Mesodermal cell (in vitro differentiated cells): ENCODE measurements around the gene TNFAIP8L2.
"Not testable (repeated sequence)": the region's sequence is repeated elsewhere in the genome, so short reads cannot be mapped to it uniquely, and the experiment has no call there.

Source experiments
- H3K27ac ChIP-seq: 2 replicates; pipeline ENCODE4 v1.7.0; 2013; ENCODE audit warnings: mild to moderate bottlenecking, low read depth, low read length, moderate library complexity; ENCODE audit not compliant: severe bottlenecking
- H3K36me3 ChIP-seq: 2 replicates; pipeline ENCODE4 v1.7.1; 2013; ENCODE audit warnings: mild to moderate bottlenecking, low read length, moderate library complexity; ENCODE audit not compliant: control insufficient read depth, insufficient read depth
- H3K4me1 ChIP-seq: one replicate; pipeline ENCODE4 v1.7.1; 2013; ENCODE audit warnings: mild to moderate bottlenecking, low read length; ENCODE audit not compliant: insufficient read depth, control insufficient read depth, poor library complexity, severe bottlenecking
- H3K4me3 ChIP-seq: 2 replicates; pipeline ENCODE4 v1.7.0; 2013; ENCODE audit warnings: low read length, control low read depth, mild to moderate bottlenecking; ENCODE audit not compliant: insufficient read depth, poor library complexity, severe bottlenecking; ENCODE audit errors: extremely low read depth
- H3K9me3 ChIP-seq: 2 replicates; pipeline ENCODE4 v1.7.1; 2013; ENCODE audit warnings: mild to moderate bottlenecking, low read length, moderate library complexity; ENCODE audit not compliant: control insufficient read depth
- WGBS, 2 experiments: methylation state at CpG; one replicate each; pipeline ENCODE4 v1.1.5; 2013; ENCODE audit warnings: missing lambda C conversion rate in 2 of 2; ENCODE audit not compliant: insufficient coverage in 2 of 2; 5-methylcytosine and 5-hydroxymethylcytosine counted together

TNFAIP8L2 gene

DNA sequence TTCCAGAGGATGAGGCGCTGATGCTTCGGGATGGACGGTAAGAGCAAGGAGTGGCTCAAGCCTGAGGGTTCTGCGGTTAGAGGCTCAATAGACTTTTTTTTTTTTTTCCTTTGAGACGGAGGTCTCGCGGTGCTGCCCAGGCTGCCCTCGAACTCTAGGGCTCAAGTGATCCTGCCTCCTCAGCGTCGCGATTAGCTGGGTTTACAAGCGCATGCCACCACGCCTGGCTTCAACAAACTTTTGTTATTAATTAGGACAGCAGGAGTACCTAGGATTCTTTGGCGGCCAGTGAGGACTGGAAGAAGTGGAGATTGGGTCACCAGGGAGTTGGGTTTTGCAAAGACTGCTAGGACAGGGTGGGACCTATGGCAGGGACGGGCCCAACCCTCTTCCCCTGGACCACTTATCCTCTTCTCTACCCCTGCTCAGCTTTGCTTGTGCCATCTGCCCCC lies 10.1 kb downstream of the TNFAIP8L2 start:
- Histone ChIP-seq H3K36me3 (peaks cover 32% of the 10 kb centered on the region), H3K27ac (peak overlapping the region; percentile 77), H3K4me1 (peaks cover 3% of the 10 kb centered on the region), H3K9me3 (no peaks in the 10 kb centered on the region), H3K4me3 (peak overlapping the region; percentile 67)
- 1 to 13% methylated on average over 13 to 14 of the region's 15 CpGs for WGBS, 2 experiments

- Histone ChIP-seq H3K4me1 (peaks cover 3% of the 10 kb centered on the region), H3K4me3 (peak overlapping the region; percentile 67), H3K36me3 (peaks cover 27% of the 10 kb centered on the region), H3K9me3 (no peaks in the 10 kb centered on the region), H3K27ac (no peak overlapping the region)
- 93% methylated on average over 3 of the region's 6 CpGs; no CpG with 5 or more reads in 1 of the 2 experiments for WGBS, 2 experiments
Measured at GRCh38 chr1:151167116-151167515, 10.7 kb downstream of the TNFAIP8L2 start.

GRCh38 chr1:151171190-151171589 lies 14.7 kb downstream of the TNFAIP8L2 start:
- Histone ChIP-seq H3K4me3 (no peak overlapping the region), H3K9me3 (no peaks in the 10 kb centered on the region), H3K27ac (no peak overlapping the region), H3K36me3 (peaks cover 53% of the 10 kb centered on the region), H3K4me1 (peaks cover 3% of the 10 kb centered on the region)
- 98 to 100% methylated on average over 1 to 3 of the region's 5 CpGs for WGBS, 2 experiments

DNA sequence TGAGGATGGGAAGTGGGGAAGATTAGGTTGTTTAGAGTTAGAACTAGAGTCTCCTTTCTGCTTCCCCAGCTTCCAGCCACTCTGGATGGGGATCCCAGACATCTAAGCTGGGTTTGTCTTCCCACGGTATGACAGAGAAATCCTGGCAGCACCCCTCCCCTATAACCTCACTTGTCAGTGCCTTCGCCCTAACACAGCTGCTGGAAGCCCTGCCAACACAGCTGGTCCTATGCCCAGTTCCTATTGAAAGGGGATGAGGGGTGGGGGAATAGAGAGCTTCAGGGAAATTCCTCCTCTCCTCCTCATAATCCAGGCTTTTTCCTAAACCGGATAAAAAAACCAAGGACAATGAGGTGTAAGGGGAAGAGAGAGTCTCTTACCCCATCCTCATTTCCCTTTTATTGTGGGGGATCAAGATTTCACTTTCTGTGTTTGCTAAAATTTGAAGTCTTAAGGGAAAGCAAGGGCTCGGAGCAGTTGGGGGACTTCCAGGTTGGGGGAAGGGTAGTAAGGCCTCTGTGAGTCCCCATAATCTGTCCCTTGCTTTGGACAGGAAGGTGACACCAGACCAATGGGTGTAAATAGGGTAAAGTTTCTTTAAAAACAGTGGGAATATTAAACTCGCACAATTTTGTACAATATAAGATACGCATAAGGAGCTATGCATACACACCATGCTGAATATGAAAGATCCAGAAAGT lies 18.7 kb downstream of the TNFAIP8L2 start:
- no peak overlapping the region for H3K4me3 ChIP-seq
- no peaks in the 10 kb centered on the region for H3K4me1 ChIP-seq
- H3K27ac ChIP-seq, result no peak overlapping the region
- no peaks in the 10 kb centered on the region for H3K9me3 ChIP-seq
- peaks cover 76% of the 10 kb centered on the region for H3K36me3 ChIP-seq
- 90 to 100% methylated on average over 2 to 3 of the region's 6 CpGs for WGBS, 2 experiments

GRCh38 chr1:151175863-151176262 lies 19.4 kb downstream of the TNFAIP8L2 start, which contains the start of gene TMOD4:
TSS of gene TMOD4 (minus strand) at chr1:151175981. CDS start at chr1:151174875, 1,106 bp downstream.
- Histone ChIP-seq H3K4me1 (no peaks in the 10 kb centered on the region), H3K4me3 (no peak within 1 kb of the TSS), H3K27ac (no peak within 1 kb of the TSS), H3K9me3 (no peaks in the 10 kb centered on the region), H3K36me3 (peaks cover 76% of the 10 kb centered on the region)
- WGBS, 2 experiments, result 80 to 100% methylated on average over 1 to 2 of the region's 4 CpGs

DNA sequence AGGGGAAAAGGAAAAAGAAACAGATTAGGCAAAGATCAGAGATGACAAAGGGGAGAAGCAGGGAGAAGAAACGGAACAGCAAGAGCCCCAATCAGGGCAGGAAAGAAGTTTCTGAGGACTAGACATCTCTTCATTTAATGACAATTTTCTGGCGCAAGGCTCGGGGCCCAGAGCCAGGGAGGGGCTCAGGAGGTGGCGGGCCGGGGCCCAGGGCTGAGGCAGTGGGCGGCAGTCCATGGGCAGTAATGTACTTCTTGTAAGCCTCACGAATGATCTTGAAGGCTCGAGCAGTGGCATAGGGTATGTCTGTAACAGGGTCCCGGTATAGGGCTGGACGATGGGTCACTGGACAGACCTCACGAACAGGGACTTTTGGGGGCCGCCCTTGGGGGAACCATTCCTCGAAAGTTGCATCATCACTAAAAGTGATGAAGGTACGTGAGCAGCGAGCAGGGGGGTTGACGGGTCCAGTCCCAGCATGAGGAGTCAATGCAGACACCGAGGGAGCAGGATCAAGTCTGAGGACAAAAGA lies 20.1 kb downstream of the TNFAIP8L2 start:
- Histone ChIP-seq H3K4me3 (no peak overlapping the region), H3K27ac (no peak overlapping the region), H3K9me3 (no peaks in the 10 kb centered on the region), H3K36me3 (peaks cover 78% of the 10 kb centered on the region), H3K4me1 (no peaks in the 10 kb centered on the region)
- WGBS, 2 experiments, result 93 to 97% methylated on average over 17 of the region's 17 CpGs

- 95 to 98% methylated on average over 5 of the region's 10 CpGs for WGBS, 2 experiments
- no peak overlapping the region for H3K4me3 ChIP-seq
- H3K27ac ChIP-seq, result no peak overlapping the region
- H3K4me1 ChIP-seq, result no peaks in the 10 kb centered on the region
- no peaks in the 10 kb centered on the region for H3K9me3 ChIP-seq
- H3K36me3 ChIP-seq, result peaks cover 67% of the 10 kb centered on the region
Measured at GRCh38 chr1:151184211-151184610, 27.8 kb downstream of the TNFAIP8L2 start.

DNA sequence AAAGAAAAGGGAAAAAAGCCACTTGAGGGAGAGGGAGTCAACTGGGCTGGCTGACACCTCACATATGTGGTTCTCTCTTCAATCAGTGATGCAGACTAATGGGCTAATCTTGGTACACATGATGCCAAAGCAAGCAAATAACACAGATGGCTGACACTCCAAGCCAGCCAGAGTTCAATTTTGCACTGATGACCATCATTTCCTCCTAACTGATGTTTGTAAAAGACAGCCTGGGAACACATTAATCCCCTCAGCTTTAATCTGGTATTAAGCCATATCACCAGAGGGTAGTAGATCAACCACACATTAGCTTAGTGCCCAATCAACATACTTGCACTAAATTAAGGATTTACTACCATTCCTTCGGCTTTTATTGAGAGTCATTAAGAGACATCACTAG lies 30.8 kb downstream of the TNFAIP8L2 start:
- no peaks in the 10 kb centered on the region for H3K9me3 ChIP-seq
- H3K4me1 ChIP-seq, result no peaks in the 10 kb centered on the region
- no peak overlapping the region for H3K4me3 ChIP-seq
- no CpG with 5 or more reads among the region's 1 CpG for WGBS, 2 experiments
- no peak overlapping the region for H3K27ac ChIP-seq
- H3K36me3 ChIP-seq, result peaks cover 39% of the 10 kb centered on the region

GRCh38 chr1:151188667-151189066 lies 32.2 kb downstream of the TNFAIP8L2 start:
- not testable (repeated sequence) for H3K4me1 ChIP-seq, H3K9me3 ChIP-seq, H3K27ac ChIP-seq
- 91 to 95% methylated on average over 5 to 7 of the region's 8 CpGs for WGBS, 2 experiments
- Histone ChIP-seq H3K4me3 (peak overlapping the region; percentile 73), H3K36me3 (peaks cover 24% of the 10 kb centered on the region)

DNA sequence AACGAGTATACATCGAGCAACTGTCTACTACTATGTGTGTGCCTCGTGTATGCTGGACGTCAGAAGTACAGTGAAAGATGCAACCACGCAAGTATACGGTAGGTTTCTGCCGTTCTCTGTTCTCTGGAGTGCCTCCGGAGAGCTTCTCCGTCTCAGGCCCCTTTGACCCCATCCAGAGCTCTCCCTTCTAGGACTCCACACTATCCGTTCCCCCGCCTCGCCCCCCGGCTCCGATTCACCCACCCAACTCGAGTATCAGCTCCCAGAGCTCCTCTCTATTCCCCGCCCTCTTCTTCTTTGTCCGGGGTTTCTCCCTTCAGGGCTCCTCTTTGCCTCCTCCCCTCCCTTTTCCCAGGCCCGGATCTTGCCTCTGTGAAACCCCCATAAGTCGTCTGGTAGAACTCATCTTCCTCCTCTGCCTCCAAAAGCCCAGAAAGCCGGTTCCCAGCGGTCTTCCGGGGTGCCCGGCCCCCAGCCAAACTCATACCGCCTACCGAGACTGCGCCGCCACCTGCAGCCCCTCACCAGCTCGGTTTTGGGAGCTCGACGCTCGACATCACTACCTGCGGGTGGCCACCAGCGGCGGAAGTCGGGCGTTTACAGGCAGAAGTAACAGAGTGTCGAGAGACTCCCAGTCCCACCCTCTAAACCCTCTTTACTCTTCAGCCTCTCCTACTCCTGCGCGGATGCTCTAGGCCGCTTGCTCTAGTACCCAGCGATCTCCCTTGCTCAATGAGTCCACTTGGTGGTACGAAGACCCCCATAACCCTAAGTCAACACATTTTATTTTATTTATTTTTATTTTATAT lies 33.4 kb downstream of the TNFAIP8L2 start, which contains the start of gene VPS72:
Gene VPS72, minus strand, starts transcription at position 561 of the 809 bp plus-strand sequence. Its CDS starts 76 bp downstream, at position 485.
- WGBS, 2 experiments, result 0% methylated on average over 32 to 35 of the region's 42 CpGs
- no peaks in the 10 kb centered on the region for H3K4me1 ChIP-seq
- H3K9me3 ChIP-seq, result no peaks in the 10 kb centered on the region
- H3K27ac ChIP-seq, result peak within 1 kb of the TSS; percentile 73
- peaks cover 13% of the 10 kb centered on the region for H3K36me3 ChIP-seq
- H3K4me3 ChIP-seq, result peak within 1 kb of the TSS; percentile 73
